Measurements from ENCODE around the gene KCNMA1. TPM values are rescaled to one million over a fixed set of nuclear protein-coding genes. Genes with fewer than 3 reads are reported as not detected.

Gene KCNMA1
- total RNA-seq, 1 donor from 2014 or later, result 41.3 TPM

- intact Hi-C loops (cut with DNase I), result no loop called here
- H3K27ac ChIP-seq, result peak overlapping the region; percentile 7
Measured at GRCh38 chr10:77105761-77106221, 531.8 kb downstream of the KCNMA1 start.

GRCh38 chr10:77104459-77104980 lies 533.1 kb downstream of the KCNMA1 start:
- intact Hi-C loops (cut with DNase I), result no loop called here
- no peak overlapping the region for H3K4me3 ChIP-seq
- no peaks in the 10 kb centered on the region for H3K36me3 ChIP-seq
- H3K9me3 ChIP-seq, result no peaks in the 10 kb centered on the region
- peak overlapping the region; percentile 21 for H3K27ac ChIP-seq
- DNase-seq, result no peak
- peak; percentile 42 to 43 for ATAC-seq
- no peaks in the 10 kb centered on the region for H3K4me1 ChIP-seq
- no peak for TF ChIP-seq CTCF (IDR thresholded peaks at IDR 0.05)
- no peaks in the 10 kb centered on the region for H3K27me3 ChIP-seq (ENCODE audit: low read depth)

More at GRCh38 chr10:77105761-77106221, 531.8 kb downstream of the KCNMA1 start:
- no peak for DNase-seq
- TF ChIP-seq CTCF (IDR thresholded peaks at IDR 0.05), result no peak
- Histone ChIP-seq H3K27me3 (ENCODE audit: low read depth) (no peaks in the 10 kb centered on the region), H3K9me3 (no peaks in the 10 kb centered on the region), H3K4me3 (no peak overlapping the region), H3K4me1 (peaks cover 5% of the 10 kb centered on the region), H3K36me3 (no peaks in the 10 kb centered on the region)
- ATAC-seq, result no peak

GRCh38 chr10:77103213-77103612 lies 534.4 kb downstream of the KCNMA1 start:
- no peak for TF ChIP-seq CTCF (IDR thresholded peaks at IDR 0.05)
- no peak for DNase-seq
- H3K9me3 ChIP-seq, result no peaks in the 10 kb centered on the region
- H3K4me1 ChIP-seq, result no peaks in the 10 kb centered on the region
- no peak for ATAC-seq
- intact Hi-C loops (cut with DNase I), result no loop called here
- no peak overlapping the region for H3K27ac ChIP-seq
- no peaks in the 10 kb centered on the region for H3K27me3 ChIP-seq (ENCODE audit: low read depth)
- H3K4me3 ChIP-seq, result no peak overlapping the region
- H3K36me3 ChIP-seq, result no peaks in the 10 kb centered on the region

- no peaks in the 10 kb centered on the region for H3K27me3 ChIP-seq (ENCODE audit: low read depth)
- no peaks in the 10 kb centered on the region for H3K36me3 ChIP-seq
- ATAC-seq (no peak), DNase-seq (no peak)
- no peak overlapping the region for H3K4me3 ChIP-seq
- no peaks in the 10 kb centered on the region for H3K4me1 ChIP-seq
- H3K9me3 ChIP-seq, result no peaks in the 10 kb centered on the region
- H3K27ac ChIP-seq, result no peak overlapping the region
- no peak for TF ChIP-seq CTCF (IDR thresholded peaks at IDR 0.05)
- intact Hi-C loops (cut with DNase I), result no loop called here
Measured at GRCh38 chr10:77101341-77101740, 536.3 kb downstream of the KCNMA1 start.

GRCh38 chr10:77099136-77099535 lies 538.5 kb downstream of the KCNMA1 start:
- H3K27ac ChIP-seq, result no peak overlapping the region
- no peaks in the 10 kb centered on the region for H3K9me3 ChIP-seq
- TF ChIP-seq CTCF (IDR thresholded peaks at IDR 0.05), result no peak
- peak in 1 of 2 donors; percentile 53 for ATAC-seq
- no peaks in the 10 kb centered on the region for H3K36me3 ChIP-seq
- no peak overlapping the region for H3K4me3 ChIP-seq
- H3K27me3 ChIP-seq (ENCODE audit: low read depth), result no peaks in the 10 kb centered on the region
- intact Hi-C loops (cut with DNase I), result no loop called here
- no peak for DNase-seq
- H3K4me1 ChIP-seq, result no peaks in the 10 kb centered on the region
